SK-N-SH treated with all-trans-retinoic acid at 6 μM for 48 hours (cell line): ENCODE measurements around the gene HIVEP3.

Experiments used
- ATAC-seq: fragments of 200-7000 bp; cut with Tn5 transposase; 3 replicates; pipeline ENCODE4 v1.9.1; 2020; ENCODE audit warnings: mild to moderate bottlenecking, moderate library complexity
- BACH2 ChIP-seq: fragments of 250-450 bp; sonication (Bioruptor Pico); IDR thresholded peaks from 2 replicates; pipeline ENCODE4 v1.9.0; 2021; ENCODE audit warnings: mild to moderate bottlenecking, borderline replicate concordance
- CSDC2 ChIP-seq: fragments of 250-450 bp; sonication (Bioruptor Pico); IDR thresholded peaks from 2 replicates; pipeline ENCODE4 v1.5.0; 2020; ENCODE audit warnings: mild to moderate bottlenecking, moderate library complexity
- ESRRG ChIP-seq: fragments of 250-450 bp; sonication (Bioruptor Pico); IDR thresholded peaks from 2 replicates; pipeline ENCODE4 v1.6.1; 2021; ENCODE audit warnings: mild to moderate bottlenecking
- GLIS3 ChIP-seq: fragments of 250-450 bp; sonication (Bioruptor Pico); IDR thresholded peaks from 2 replicates; pipeline ENCODE4 v1.5.0; 2020; ENCODE audit warnings: mild to moderate bottlenecking, moderate library complexity
- OSR1 ChIP-seq: fragments of 250-450 bp; sonication (Bioruptor Pico); IDR thresholded peaks from 2 replicates; pipeline ENCODE4 v1.8.0; 2022; ENCODE audit warnings: moderate library complexity, mild to moderate bottlenecking, inconsistent platforms
- PPARA ChIP-seq: fragments of 250-450 bp; sonication (Bioruptor Pico); IDR thresholded peaks from 2 replicates; pipeline ENCODE4 v1.5.0; 2020; ENCODE audit warnings: mild to moderate bottlenecking, borderline replicate concordance
- RARB ChIP-seq: fragments of 250-450 bp; sonication (Bioruptor Pico); IDR thresholded peaks from 2 replicates; pipeline ENCODE4 v1.8.0; 2021; ENCODE audit warnings: mild to moderate bottlenecking, moderate library complexity
- SNAI2 ChIP-seq: fragments of 250-450 bp; sonication (Bioruptor Pico); IDR thresholded peaks from 2 replicates; pipeline ENCODE4 v1.5.0; 2020; ENCODE audit warnings: mild to moderate bottlenecking, moderate library complexity
- TCF4 ChIP-seq: fragments of 250-450 bp; sonication (Bioruptor Pico); IDR thresholded peaks from 2 replicates; pipeline ENCODE4 v1.8.0; 2021; ENCODE audit warnings: mild to moderate bottlenecking, moderate library complexity, borderline replicate concordance
- TOX ChIP-seq: fragments of 250-450 bp; sonication (Bioruptor Pico); IDR thresholded peaks from 2 replicates; pipeline ENCODE4 v1.8.0; 2021; ENCODE audit warnings: mild to moderate bottlenecking, moderate library complexity, borderline replicate concordance
- ZC3H10 ChIP-seq: fragments of 250-450 bp; sonication (Bioruptor Pico); IDR thresholded peaks from 2 replicates; pipeline ENCODE4 v1.5.1; 2021; ENCODE audit warnings: mild to moderate bottlenecking, moderate library complexity
- ZFP30 ChIP-seq: fragments of 450-650 bp; formaldehyde crosslinking; IDR thresholded peaks from 2 replicates; pipeline ENCODE4 v1.5.0; 2022; ENCODE audit warnings: mild to moderate bottlenecking, moderate library complexity
- ZNF565 ChIP-seq: fragments of 450-650 bp; formaldehyde crosslinking; conservative IDR thresholded peaks from 2 replicates; pipeline ENCODE4 v1.5.0; 2020; ENCODE audit warnings: low read depth, mild to moderate bottlenecking, moderate library complexity
- ZNF70 ChIP-seq: fragments of 450-650 bp; formaldehyde crosslinking; IDR thresholded peaks from 2 replicates; pipeline ENCODE4 v1.5.0; 2020; ENCODE audit warnings: mild to moderate bottlenecking, moderate library complexity
- ZNF8 ChIP-seq: fragments of 450-650 bp; formaldehyde crosslinking; IDR thresholded peaks from 2 replicates; pipeline ENCODE4 v1.5.0; 2020; ENCODE audit warnings: mild to moderate bottlenecking, moderate library complexity
- TF ChIP-seq, protein P1 (sequence below): fragments of 250-450 bp; sonication (Bioruptor Pico); IDR thresholded peaks from 2 replicates; pipeline ENCODE4 v1.5.1; 2021; ENCODE audit warnings: mild to moderate bottlenecking, moderate library complexity
- TF ChIP-seq, protein P2 (sequence below): fragments of 250-450 bp; sonication (Bioruptor Pico); IDR thresholded peaks from 2 replicates; pipeline ENCODE4 v1.5.0; 2020; ENCODE audit warnings: mild to moderate bottlenecking, moderate library complexity
- TF ChIP-seq, protein P3 (sequence below): fragments of 250-450 bp; sonication (Bioruptor Pico); IDR thresholded peaks from 2 replicates; pipeline ENCODE4 v1.8.0; 2020; ENCODE audit warnings: mild to moderate bottlenecking, moderate library complexity, borderline replicate concordance
- TF ChIP-seq, protein P4 (sequence below): fragments of 250-450 bp; sonication (Bioruptor Pico); IDR thresholded peaks from 2 replicates; pipeline ENCODE4 v1.5.1; 2020; ENCODE audit warnings: low read depth, mild to moderate bottlenecking, moderate library complexity
- TF ChIP-seq, protein P5 (sequence below): fragments of 250-450 bp; sonication (Bioruptor Pico); IDR thresholded peaks from 2 replicates; pipeline ENCODE4 v1.8.0; 2021; ENCODE audit warnings: low read depth, mild to moderate bottlenecking, moderate library complexity, borderline replicate concordance

HIVEP3 gene

DNA sequence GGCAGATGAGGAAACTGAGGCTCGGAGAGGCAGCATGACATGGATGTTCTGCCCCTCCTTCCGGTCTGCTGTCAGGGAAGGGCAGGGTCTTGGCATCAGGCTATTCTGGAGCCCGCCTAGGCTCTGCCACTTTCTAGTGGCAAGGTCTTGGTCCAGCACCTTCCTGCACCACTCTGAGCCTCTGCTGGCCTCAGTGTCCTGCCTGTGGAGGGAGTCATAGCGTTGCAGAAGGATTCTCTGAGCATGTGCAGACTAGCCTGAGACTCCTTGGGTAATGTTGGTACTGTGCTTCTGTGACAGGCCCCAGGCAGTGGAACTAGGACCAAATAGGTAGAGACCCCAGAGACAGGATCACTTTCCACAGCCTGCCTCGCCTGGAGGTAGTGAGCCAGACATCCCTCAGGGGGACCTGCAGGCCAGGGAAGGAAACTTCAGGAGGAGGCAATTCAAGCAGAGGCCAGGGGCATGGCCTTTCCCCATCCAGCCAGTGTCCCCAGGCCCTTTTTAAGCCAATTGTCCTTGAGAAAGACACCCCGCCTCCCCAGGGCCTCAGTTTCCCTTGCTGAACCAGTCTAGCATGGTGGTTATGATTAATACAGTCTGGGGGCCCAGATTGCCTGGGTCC is 444.9 kb downstream of the HIVEP3 start:
- ATAC-seq, result no peak
- TF ChIP-seq RARB (CRISPR knock-in tag) (no peak), PPARA (CRISPR knock-in tag) (no peak), ZNF8 (no peak), ESRRG (CRISPR knock-in tag) (no peak), BACH2 (CRISPR knock-in tag) (no peak), SNAI2 (CRISPR knock-in tag) (no peak), OSR1 (CRISPR knock-in tag) (no peak), ZNF70 (CRISPR knock-in tag) (no peak), ZC3H10 (CRISPR knock-in tag) (no peak), TCF4 (CRISPR knock-in tag) (no peak)
- TF ChIP-seq, protein P1, sequence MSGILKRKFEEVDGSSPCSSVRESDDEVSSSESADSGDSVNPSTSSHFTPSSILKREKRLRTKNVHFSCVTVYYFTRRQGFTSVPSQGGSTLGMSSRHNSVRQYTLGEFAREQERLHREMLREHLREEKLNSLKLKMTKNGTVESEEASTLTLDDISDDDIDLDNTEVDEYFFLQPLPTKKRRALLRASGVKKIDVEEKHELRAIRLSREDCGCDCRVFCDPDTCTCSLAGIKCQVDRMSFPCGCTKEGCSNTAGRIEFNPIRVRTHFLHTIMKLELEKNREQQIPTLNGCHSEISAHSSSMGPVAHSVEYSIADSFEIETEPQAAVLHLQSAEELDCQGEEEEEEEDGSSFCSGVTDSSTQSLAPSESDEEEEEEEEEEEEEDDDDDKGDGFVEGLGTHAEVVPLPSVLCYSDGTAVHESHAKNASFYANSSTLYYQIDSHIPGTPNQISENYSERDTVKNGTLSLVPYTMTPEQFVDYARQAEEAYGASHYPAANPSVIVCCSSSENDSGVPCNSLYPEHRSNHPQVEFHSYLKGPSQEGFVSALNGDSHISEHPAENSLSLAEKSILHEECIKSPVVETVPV (CRISPR knock-in tag), result no peak
- TF ChIP-seq, protein P2, sequence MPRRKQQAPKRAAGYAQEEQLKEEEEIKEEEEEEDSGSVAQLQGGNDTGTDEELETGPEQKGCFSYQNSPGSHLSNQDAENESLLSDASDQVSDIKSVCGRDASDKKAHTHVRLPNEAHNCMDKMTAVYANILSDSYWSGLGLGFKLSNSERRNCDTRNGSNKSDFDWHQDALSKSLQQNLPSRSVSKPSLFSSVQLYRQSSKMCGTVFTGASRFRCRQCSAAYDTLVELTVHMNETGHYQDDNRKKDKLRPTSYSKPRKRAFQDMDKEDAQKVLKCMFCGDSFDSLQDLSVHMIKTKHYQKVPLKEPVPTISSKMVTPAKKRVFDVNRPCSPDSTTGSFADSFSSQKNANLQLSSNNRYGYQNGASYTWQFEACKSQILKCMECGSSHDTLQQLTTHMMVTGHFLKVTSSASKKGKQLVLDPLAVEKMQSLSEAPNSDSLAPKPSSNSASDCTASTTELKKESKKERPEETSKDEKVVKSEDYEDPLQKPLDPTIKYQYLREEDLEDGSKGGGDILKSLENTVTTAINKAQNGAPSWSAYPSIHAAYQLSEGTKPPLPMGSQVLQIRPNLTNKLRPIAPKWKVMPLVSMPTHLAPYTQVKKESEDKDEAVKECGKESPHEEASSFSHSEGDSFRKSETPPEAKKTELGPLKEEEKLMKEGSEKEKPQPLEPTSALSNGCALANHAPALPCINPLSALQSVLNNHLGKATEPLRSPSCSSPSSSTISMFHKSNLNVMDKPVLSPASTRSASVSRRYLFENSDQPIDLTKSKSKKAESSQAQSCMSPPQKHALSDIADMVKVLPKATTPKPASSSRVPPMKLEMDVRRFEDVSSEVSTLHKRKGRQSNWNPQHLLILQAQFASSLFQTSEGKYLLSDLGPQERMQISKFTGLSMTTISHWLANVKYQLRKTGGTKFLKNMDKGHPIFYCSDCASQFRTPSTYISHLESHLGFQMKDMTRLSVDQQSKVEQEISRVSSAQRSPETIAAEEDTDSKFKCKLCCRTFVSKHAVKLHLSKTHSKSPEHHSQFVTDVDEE (CRISPR knock-in tag), result no peak
- TF ChIP-seq, protein P3, sequence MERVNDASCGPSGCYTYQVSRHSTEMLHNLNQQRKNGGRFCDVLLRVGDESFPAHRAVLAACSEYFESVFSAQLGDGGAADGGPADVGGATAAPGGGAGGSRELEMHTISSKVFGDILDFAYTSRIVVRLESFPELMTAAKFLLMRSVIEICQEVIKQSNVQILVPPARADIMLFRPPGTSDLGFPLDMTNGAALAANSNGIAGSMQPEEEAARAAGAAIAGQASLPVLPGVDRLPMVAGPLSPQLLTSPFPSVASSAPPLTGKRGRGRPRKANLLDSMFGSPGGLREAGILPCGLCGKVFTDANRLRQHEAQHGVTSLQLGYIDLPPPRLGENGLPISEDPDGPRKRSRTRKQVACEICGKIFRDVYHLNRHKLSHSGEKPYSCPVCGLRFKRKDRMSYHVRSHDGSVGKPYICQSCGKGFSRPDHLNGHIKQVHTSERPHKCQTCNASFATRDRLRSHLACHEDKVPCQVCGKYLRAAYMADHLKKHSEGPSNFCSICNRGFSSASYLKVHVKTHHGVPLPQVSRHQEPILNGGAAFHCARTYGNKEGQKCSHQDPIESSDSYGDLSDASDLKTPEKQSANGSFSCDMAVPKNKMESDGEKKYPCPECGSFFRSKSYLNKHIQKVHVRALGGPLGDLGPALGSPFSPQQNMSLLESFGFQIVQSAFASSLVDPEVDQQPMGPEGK (CRISPR knock-in tag), result no peak
- TF ChIP-seq, all 23 proteins: peak for 0

DNA sequence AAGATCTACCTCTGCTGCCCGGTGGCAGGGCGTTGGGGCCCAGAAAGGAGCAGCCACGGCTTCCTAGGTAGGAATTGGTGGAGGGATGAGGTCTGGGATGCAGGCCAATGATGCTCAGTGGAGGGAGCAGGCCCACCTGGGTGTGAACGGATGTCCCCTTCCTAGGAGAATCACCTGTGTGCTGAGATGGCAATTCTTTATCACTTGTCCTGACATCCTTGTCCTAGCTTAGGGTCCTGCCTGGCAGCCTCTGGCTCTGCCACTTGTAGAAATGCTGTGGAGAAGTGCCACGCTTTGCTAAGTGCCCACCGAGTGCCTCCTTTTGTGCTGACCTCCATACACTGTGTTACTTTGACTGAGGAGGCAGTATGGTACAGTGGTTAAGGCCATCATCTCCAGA is 447.1 kb downstream of the HIVEP3 start:
- ATAC-seq, result no peak
- TF ChIP-seq GLIS3 (CRISPR knock-in tag) (no peak), ZFP30 (CRISPR knock-in tag) (no peak), ZNF565 (CRISPR knock-in tag) (no peak), ESRRG (CRISPR knock-in tag) (no peak), RARB (CRISPR knock-in tag) (no peak), CSDC2 (no peak), SNAI2 (CRISPR knock-in tag) (no peak), OSR1 (CRISPR knock-in tag) (no peak), PPARA (CRISPR knock-in tag) (no peak), TOX (no peak), BACH2 (CRISPR knock-in tag) (no peak), TCF4 (CRISPR knock-in tag) (no peak), ZNF70 (CRISPR knock-in tag) (no peak)
- TF ChIP-seq, protein P2 (CRISPR knock-in tag), result no peak
- TF ChIP-seq, protein P3 (CRISPR knock-in tag), result no peak
- TF ChIP-seq, protein P4, sequence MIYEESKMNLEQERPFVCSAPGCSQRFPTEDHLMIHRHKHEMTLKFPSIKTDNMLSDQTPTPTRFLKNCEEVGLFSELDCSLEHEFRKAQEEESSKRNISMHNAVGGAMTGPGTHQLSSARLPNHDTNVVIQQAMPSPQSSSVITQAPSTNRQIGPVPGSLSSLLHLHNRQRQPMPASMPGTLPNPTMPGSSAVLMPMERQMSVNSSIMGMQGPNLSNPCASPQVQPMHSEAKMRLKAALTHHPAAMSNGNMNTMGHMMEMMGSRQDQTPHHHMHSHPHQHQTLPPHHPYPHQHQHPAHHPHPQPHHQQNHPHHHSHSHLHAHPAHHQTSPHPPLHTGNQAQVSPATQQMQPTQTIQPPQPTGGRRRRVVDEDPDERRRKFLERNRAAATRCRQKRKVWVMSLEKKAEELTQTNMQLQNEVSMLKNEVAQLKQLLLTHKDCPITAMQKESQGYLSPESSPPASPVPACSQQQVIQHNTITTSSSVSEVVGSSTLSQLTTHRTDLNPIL (CRISPR knock-in tag), result no peak
- TF ChIP-seq, protein P5, sequence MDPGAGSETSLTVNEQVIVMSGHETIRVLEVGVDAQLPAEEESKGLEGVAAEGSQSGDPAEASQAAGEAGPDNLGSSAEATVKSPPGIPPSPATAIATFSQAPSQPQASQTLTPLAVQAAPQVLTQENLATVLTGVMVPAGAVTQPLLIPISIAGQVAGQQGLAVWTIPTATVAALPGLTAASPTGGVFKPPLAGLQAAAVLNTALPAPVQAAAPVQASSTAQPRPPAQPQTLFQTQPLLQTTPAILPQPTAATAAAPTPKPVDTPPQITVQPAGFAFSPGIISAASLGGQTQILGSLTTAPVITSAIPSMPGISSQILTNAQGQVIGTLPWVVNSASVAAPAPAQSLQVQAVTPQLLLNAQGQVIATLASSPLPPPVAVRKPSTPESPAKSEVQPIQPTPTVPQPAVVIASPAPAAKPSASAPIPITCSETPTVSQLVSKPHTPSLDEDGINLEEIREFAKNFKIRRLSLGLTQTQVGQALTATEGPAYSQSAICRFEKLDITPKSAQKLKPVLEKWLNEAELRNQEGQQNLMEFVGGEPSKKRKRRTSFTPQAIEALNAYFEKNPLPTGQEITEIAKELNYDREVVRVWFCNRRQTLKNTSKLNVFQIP, result no peak
